Spleen (tissue), 11 donors: ENCODE data around the gene IL17F. TPM values are rescaled to one million over a fixed set of nuclear protein-coding genes. Genes with fewer than 3 reads are reported as not detected.

Source experiments
- DNase-seq: peaks from one replicate; pipeline ENCODE4 v3.0.0-alpha.2; 2020
- H3K27ac ChIP-seq, 8 donors: fragments of 200-600 bp; sonication (generic) in 7 of 8; 1 replicate in 4 of 8; 2 replicates in 4 of 8; pipeline versions ENCODE4 v1.5.0 to v1.8.0; 2016 to 2021; ENCODE audit warnings: inconsistent platforms in 4 of 8, mild to moderate bottlenecking in 4 of 8, moderate library complexity in 1 of 8
- H3K27me3 ChIP-seq, 7 donors: fragments of 200-600 bp; sonication (generic) in 6 of 7; replicated peaks in 1 of 7; 1 replicate in 4 of 7; 2 replicates in 3 of 7; pipeline versions ENCODE4 v1.5.0 to v1.8.0; 2016 to 2021; ENCODE audit warnings: inconsistent platforms in 3 of 7, mild to moderate bottlenecking in 1 of 7
- H3K36me3 ChIP-seq, 6 donors: fragments of 200-600 bp; sonication (generic) in 5 of 6; 1 replicate in 4 of 6; 2 replicates in 2 of 6; pipeline versions ENCODE4 v1.5.0 to v1.8.0; 2016 to 2021; ENCODE audit warnings: inconsistent platforms in 2 of 6
- H3K4me1 ChIP-seq, 6 donors: fragments of 200-600 bp; sonication (generic) in 5 of 6; 1 replicate in 3 of 6; 2 replicates in 3 of 6; pipeline versions ENCODE4 v1.5.0 to v1.8.0; 2016 to 2021; ENCODE audit warnings: inconsistent platforms in 3 of 6
- H3K4me3 ChIP-seq, 8 donors: fragments of 200-600 bp; sonication (generic) in 7 of 8; 1 replicate in 4 of 8; 2 replicates in 4 of 8; pipeline versions ENCODE4 v1.5.0 to v1.8.0; 2016 to 2021; ENCODE audit warnings: inconsistent platforms in 4 of 8, mild to moderate bottlenecking in 4 of 8, moderate library complexity in 2 of 8
- H3K9me3 ChIP-seq, 8 donors: fragments of 200-600 bp; sonication (generic) in 7 of 8; 1 replicate in 4 of 8; 2 replicates in 4 of 8; pipeline versions ENCODE4 v1.5.0 to v1.8.0; 2016 to 2021; ENCODE audit warnings: inconsistent platforms in 4 of 8
- POLR2A ChIP-seq, 3 donors: fragments of 450-650 bp; IDR thresholded peaks; one replicate each; pipeline ENCODE4 v1.5.1; 2017; ENCODE audit warnings: antibody characterized with exemption in 3 of 3, mild to moderate bottlenecking in 1 of 3
- POLR2AphosphoS5 ChIP-seq, 3 donors: sonication (generic); formaldehyde crosslinking; IDR thresholded peaks; one replicate each; pipeline ENCODE4 v1.5.1; 2017; ENCODE audit warnings: antibody characterized with exemption in 3 of 3
- WGBS, 5 donors: extraction: QIAGEN DNeasy Blood & Tissue Kit in 3 of 5; methylation state at CpG; one replicate each; pipeline versions ENCODE4 v1.1.5 to v1.1.7; 2013 to 2018; 5-methylcytosine and 5-hydroxymethylcytosine counted together
- intact Hi-C: fragments of 100-400 bp; cut with DNase I; formaldehyde crosslinking; loops from one replicate; pipeline ENCODE4 v1.15.0; 2023; ENCODE audit warnings: low total_unique reads
- polyA plus RNA-seq, 3 donors: library from polyadenylated mRNA; stranded (reverse); fragments of 200-250 nt; gene quantifications; one replicate each; pipeline ENCODE4 v1.2.1, GENCODE V29; 2013
- total RNA-seq, 7 donors: library from RNA; depleted of rRNA in 3 of 7; stranded (reverse); fragments of >200 nt in 3 of 7; fragmentation: NEBNext Ultra II Directional in 4 of 7; extraction: Animal tissue kit (Norgen Biotek cat#: 25700) in 4 of 7; gene quantifications; one replicate each; pipeline versions ENCODE4 v1.1.0 to v1.2.1, GENCODE V29; 2016 to 2021
- TF ChIP-seq, protein P1 (sequence below), 11 experiments: fragments of 200-600 bp in 7 of 11; fragments of 450-650 bp in 4 of 11; sonication (generic) in 4 of 11; IDR thresholded peaks in 8 of 11; conservative IDR thresholded peaks in 3 of 11; 1 replicate in 7 of 11; 2 replicates in 4 of 11; pipeline versions ENCODE4 v1.4.0 to v1.8.0; 2016 to 2021; ENCODE audit warnings: antibody characterized with exemption in 11 of 11, inconsistent platforms in 4 of 11, mild to moderate bottlenecking in 1 of 11
- donor health status: healthy with polysubstance abuse.
- donor health status: DM: no; HTN: no; CAD: no; lungs with moderate emphysema.
- donor health status: DM: no; HTN: no; CAD: no.
- donor health status: Bipolar disorder and iron deficiency.
- donor health status: healthy.
- donor health status: DM: no; HTN: no; CAD: no.
- donor health status: DM: yes; HTN: yes; CAD: no.

IL17F gene
- total and polyA plus RNA-seq, 10 donors, result not detected

DNA sequence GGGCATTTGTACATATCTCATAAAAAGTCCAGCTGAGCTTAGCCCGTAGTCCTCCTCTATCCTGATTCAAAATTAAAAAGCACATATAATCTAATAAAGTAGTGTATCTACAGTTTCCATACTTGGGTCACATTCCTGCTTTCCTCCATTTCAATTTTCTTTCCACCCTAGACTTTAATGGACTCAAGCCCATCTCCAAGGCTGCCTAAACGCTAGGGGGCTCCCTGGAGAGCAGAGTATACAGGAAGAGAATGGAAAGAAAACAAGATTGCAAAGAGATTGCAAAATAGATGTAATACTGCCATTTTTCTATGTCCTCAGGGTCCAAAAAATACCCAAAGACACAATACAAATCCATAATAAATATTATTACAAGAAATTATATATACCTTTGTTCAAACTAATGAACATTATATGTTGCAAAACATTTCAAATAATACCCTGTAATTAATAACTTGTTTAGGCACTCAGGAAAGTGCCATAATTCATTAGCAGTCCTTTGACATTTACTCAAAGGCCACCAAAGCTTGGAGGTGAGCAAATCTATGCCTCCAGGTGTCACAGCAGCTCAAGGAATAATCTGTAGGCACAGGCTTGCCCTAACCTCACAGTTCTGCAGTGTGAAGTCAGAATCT lies 42.6 kb upstream of the IL17F start:
- intact Hi-C loops, result loop anchor here (5.0 to 10.0 kb wide), 2 partner anchors 120 to 378 kb away; no protein-coding TSS in a partner anchor
- H3K4me1 ChIP-seq, result peaks cover 17 to 51% (median 34%) of the 10 kb centered on the region in 6 donors
- no peaks in the 10 kb centered on the region for H3K27me3 ChIP-seq
- no peak overlapping the region for H3K4me3 ChIP-seq
- 24 to 33% (median 26%) methylated on average over 2 of the region's 2 CpGs for WGBS, 5 donors
- peaks cover 0 to 12% (median 9%) of the 10 kb centered on the region in 6 donors for H3K36me3 ChIP-seq
- H3K9me3 ChIP-seq, result no peaks in the 10 kb centered on the region
- H3K27ac ChIP-seq, result peak overlapping the region in 3 of 8 donors; percentile 6 to 41 (median 36)
- no peak for DNase-seq
- TF ChIP-seq, protein P1, sequence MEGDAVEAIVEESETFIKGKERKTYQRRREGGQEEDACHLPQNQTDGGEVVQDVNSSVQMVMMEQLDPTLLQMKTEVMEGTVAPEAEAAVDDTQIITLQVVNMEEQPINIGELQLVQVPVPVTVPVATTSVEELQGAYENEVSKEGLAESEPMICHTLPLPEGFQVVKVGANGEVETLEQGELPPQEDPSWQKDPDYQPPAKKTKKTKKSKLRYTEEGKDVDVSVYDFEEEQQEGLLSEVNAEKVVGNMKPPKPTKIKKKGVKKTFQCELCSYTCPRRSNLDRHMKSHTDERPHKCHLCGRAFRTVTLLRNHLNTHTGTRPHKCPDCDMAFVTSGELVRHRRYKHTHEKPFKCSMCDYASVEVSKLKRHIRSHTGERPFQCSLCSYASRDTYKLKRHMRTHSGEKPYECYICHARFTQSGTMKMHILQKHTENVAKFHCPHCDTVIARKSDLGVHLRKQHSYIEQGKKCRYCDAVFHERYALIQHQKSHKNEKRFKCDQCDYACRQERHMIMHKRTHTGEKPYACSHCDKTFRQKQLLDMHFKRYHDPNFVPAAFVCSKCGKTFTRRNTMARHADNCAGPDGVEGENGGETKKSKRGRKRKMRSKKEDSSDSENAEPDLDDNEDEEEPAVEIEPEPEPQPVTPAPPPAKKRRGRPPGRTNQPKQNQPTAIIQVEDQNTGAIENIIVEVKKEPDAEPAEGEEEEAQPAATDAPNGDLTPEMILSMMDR (IDR thresholded peaks at IDR 0.05 in 8 of 11, conservative IDR thresholded peaks at IDR 0.05 in 3 of 11), result peak; percentile 20 to 71 (median 58)
- no peak for TF ChIP-seq POLR2AphosphoS5 (IDR thresholded peaks at IDR 0.05)

GRCh38 chr6:52285177-52286068 lies 41.1 kb upstream of the IL17F start:
- peak overlapping the region; percentile 3 to 87 (median 80) for H3K27ac ChIP-seq
- 16 to 21% (median 19%) methylated on average over 12 of the region's 12 CpGs for whole genome bisulfite sequencing, 5 donors
- TF ChIP-seq POLR2AphosphoS5 (IDR thresholded peaks at IDR 0.05) (no peak), POLR2A (IDR thresholded peaks at IDR 0.05) (no peak)
- TF ChIP-seq, protein P1 (IDR thresholded peaks at IDR 0.05 in 8 of 11, conservative IDR thresholded peaks at IDR 0.05 in 3 of 11), result peak in 4 of 11 experiments; percentile 0 to 7 (median 4)
- peaks cover 0 to 27% (median 23%) of the 10 kb centered on the region in 6 donors for H3K36me3 ChIP-seq
- intact Hi-C loops, result loop anchor here (5.0 to 10.0 kb wide), 2 partner anchors 122 to 379 kb away; no protein-coding TSS in a partner anchor
- DNase-seq, result no peak
- H3K27me3 ChIP-seq, result no peaks in the 10 kb centered on the region
- peak overlapping the region; percentile 39 to 95 (median 86) for H3K4me3 ChIP-seq
- H3K9me3 ChIP-seq, result no peaks in the 10 kb centered on the region
- H3K4me1 ChIP-seq, result peaks cover 17 to 59% (median 34%) of the 10 kb centered on the region in 6 donors

DNA sequence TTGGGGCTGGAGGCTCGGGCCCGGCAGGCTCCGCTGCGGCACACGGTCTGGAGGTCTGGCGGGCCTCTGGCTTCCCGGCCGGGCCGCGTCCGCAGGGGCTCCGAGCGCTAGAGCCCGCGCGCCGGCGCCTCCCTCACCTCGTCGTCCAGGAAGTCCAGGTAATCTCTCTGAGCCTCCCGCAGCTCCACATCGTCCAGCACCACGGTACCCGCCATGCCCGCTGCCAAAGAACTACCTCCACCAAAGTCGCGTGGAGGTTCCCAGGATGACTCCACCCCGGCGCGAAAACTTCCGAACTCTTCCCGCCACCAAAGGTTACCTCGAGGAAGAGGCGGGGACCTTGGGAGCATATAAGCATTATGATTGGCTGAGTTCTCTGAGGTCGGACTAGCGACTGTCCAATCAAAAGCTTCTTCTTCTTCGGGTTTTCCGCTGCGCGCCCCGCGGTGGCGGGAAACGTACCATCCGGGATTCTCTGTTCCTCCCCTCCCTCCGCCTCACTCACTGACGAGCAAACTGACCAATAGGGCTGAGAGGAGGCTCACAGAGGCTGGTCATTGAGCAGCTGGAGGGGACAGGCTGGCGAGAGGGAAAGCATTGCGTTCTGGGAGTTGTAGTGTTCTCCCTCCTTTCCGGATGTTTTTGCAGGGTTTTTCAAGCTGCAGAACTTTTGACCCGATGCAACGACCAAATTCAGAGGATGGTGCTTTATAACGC lies 40.3 kb upstream of the IL17F start, which contains the start of gene MCM3:
TSS of gene MCM3 (minus strand) at position 283 of the 717 bp plus-strand sequence. CDS start at position 215, 68 bp downstream.
- no peaks in the 10 kb centered on the region for H3K27me3 ChIP-seq
- WGBS, 5 donors, result 0 to 1% (median 0%) methylated on average over 38 to 53 of the region's 53 CpGs
- H3K4me3 ChIP-seq, result peak within 1 kb of the TSS; percentile 61 to 95 (median 86)
- peaks cover 17 to 59% (median 34%) of the 10 kb centered on the region in 6 donors for H3K4me1 ChIP-seq
- intact Hi-C loops, result loop anchor here (5.0 to 10.0 kb wide), 3 partner anchors 113 to 380 kb away; no protein-coding TSS in a partner anchor
- peak within 1 kb of the TSS; percentile 54 to 87 (median 80) for H3K27ac ChIP-seq
- H3K36me3 ChIP-seq, result peaks cover 0 to 35% (median 31%) of the 10 kb centered on the region in 6 donors
- TF ChIP-seq, protein P1 (IDR thresholded peaks at IDR 0.05 in 8 of 11, conservative IDR thresholded peaks at IDR 0.05 in 3 of 11), result peak in 9 of 11 experiments; percentile 5 to 69 (median 32)
- peak; percentile 77 to 84 (median 80) for TF ChIP-seq POLR2AphosphoS5 (IDR thresholded peaks at IDR 0.05)
- no peak for TF ChIP-seq POLR2A (IDR thresholded peaks at IDR 0.05)
- DNase-seq, result peak; percentile 97
- H3K9me3 ChIP-seq, result no peaks in the 10 kb centered on the region
